HG03469 (cell line): Measurements from ENCODE around the gene ZNF618.

Source experiments
- ATAC-seq: cut with Tn5 transposase; IDR thresholded peaks from one replicate; pipeline ENCODE4 v1.9.1; 2021; ENCODE audit warnings: mild to moderate bottlenecking, moderate library complexity, moderate number of reproducible peaks; ENCODE audit not compliant: unreplicated experiment

Gene ZNF618

GRCh38 chr9:113882181-113882580 lies 6.1 kb downstream of the ZNF618 start:
- no peak for ATAC-seq

DNA sequence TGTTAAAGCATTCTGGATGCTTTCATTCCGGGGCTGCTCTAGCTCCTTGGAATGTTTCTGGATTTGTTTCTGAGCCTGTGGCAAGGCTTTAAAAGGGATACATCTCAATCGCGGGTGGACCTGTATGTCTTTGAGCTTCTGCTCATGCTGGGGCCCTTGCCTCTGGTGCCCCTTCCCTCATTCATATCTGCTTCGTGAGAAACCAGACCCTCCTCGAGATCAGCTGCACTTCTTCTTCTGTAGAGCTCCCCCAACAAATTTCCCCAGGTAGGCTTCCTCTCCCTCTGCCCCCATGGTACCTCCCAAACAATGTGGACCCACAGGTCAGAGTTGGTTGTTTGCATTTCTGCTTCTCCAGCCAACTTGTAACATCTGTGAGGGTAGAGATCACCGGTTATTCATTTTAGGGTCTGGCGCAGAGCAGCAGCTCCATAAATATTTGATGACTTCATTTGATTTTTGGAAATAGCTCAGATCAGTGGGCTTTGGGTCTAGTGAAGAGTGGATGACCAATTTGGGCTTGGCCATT lies 6.6 kb downstream of the ZNF618 start:
- ATAC-seq, result no peak

GRCh38 chr9:113885183-113886025 lies 9.3 kb downstream of the ZNF618 start:
- ATAC-seq, result no peak

- ATAC-seq, result no peak
These were observed 9.9 kb downstream of the ZNF618 start for GRCh38 chr9:113886026-113886369.

- ATAC-seq, result no peak
These were observed 10.4 kb downstream of the ZNF618 start for GRCh38 chr9:113886466-113886865.

- ATAC-seq, result no peak
These were observed 10.8 kb downstream of the ZNF618 start for GRCh38 chr9:113886933-113887332.

DNA sequence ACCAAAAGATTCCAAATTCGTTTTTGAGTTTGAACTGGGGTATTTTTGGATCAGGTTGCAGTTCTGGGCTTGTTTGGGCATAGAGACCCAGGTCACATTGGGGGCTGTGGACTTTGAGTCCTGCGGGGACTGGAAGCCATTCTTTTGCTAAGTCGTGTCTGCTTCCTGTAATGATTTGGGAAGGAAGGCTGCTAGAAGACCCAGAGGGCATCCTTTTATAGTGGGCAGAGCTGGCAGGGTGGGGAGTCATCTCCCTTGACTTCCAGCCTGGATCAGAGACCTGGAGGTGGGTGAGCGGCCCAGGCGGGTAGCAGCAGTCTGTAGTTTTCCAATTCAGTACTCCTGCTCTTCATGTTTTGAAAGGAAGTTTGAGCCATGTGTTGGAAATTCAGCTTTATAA lies 11.3 kb downstream of the ZNF618 start:
- ATAC-seq, result no peak

- no peak for ATAC-seq
These were observed 12.2 kb downstream of the ZNF618 start for GRCh38 chr9:113888336-113888735.

- ATAC-seq, result no peak
These were observed 12.9 kb downstream of the ZNF618 start for GRCh38 chr9:113888976-113889375.

- no peak for ATAC-seq
These were observed 14.6 kb downstream of the ZNF618 start for GRCh38 chr9:113890704-113891103.

DNA sequence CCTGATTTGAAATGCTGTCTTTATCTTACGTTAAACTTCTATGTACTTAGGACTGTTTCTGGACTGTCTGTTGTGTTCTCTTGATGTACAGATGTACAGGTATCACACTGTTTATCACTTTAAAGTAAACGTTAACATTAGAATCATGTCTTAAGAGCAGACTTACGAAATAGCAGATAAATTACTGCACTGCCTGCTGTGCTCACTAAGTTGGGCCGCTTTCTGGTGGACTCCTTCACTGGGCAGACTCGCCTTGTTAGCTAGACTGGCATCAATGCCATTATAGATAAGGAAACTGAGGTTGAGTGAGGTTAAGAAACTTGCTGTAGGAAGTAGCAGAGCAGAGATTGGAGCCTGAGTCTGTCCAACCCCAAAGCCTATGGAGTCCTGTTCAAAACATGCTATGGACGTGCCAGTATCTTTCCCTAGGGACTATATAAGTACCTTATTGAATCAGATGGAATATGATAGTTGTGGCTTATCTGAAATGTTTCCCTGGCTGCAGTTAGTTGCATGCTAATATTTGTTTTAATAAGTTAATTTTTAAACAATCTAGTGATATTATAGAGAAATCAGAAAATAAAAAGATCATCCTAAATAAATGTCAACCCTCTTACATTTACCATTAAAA lies 16.9 kb downstream of the ZNF618 start:
- ATAC-seq, result no peak

DNA sequence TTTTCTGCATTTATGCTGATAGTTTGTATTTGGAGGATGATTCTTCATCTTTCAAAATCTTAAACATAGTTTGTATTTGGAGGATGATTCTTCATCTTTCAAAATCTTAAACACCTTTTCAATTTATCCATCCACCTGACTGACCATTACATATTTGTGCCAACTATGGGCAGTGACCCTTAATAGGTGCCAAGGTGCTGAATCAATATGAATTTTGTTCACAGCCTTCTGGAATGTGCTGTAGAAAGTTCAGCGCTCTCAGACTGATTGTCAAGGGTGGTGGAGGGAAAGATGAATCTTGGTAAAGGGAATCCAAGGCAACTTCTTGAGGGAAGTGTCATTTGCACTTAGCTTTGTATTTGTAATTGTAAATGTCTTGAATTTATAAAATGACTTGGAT lies 18.1 kb downstream of the ZNF618 start:
- no peak for ATAC-seq

DNA sequence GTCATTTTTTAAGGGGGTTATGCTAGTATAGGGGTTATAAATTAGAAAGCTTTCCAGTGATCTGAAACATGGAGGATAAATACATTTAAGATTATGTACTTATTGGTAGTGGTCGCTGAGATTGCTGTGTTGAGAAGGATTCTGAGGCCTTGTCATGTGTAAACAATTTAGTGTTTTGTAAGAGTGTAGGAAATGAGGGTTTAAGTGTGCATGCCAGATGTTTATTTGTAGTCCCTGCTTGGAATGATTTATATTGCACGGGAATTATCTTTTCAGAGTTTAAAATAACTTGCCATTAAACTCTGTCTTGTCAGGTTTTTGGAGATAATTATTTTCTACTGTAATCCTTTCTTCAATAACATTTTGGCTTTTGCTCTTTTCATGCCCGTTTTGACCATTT lies 19.4 kb downstream of the ZNF618 start:
- ATAC-seq, result no peak

- ATAC-seq, result no peak
These were observed 20.6 kb downstream of the ZNF618 start for GRCh38 chr9:113896713-113897112.

DNA sequence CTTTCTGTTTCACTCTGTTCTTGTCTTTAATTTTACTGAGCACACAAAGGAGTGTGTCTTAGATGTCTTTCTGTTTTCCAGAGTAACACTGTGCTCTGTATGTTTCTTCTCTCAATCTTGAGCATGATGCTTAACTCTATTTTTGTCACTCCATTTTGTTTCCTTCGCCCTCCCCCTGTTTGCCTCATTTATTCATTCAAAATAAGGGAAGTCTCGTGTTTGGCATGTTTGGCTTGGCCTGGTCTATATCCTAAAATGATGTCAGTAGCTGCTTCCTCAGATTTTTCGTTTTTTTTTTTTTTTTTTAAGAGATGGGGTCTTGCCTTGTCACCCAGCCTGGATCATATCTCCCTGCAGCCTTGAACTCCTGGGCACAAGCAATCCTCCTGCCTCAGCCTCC lies 22.0 kb downstream of the ZNF618 start:
- no peak for ATAC-seq

DNA sequence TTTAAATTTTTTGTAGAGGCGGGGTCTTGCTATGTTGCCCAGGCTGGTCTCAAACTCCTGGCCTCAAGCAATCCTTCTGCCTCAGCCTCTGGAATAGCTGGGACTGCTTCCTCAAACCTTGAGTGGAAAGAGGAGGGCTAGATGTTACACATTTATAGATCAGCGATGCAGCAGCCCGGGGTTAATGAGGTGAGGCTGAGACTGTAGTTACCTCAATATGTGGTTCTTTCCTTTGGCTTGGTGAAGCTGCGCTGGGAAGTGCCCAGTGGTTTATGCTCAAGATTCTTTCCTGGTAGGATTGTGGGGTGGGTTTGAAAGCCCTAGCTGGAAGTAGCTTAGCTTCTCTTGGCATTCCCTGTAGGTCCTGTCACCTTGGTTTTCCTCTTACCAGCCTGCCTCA lies 22.5 kb downstream of the ZNF618 start:
- ATAC-seq, result no peak

- no peak for ATAC-seq
These were observed 23.1 kb downstream of the ZNF618 start for GRCh38 chr9:113899205-113899604.

- no peak for ATAC-seq
These were observed 25.1 kb downstream of the ZNF618 start for GRCh38 chr9:113901221-113901688.

GRCh38 chr9:113903514-113904077 lies 27.5 kb downstream of the ZNF618 start:
- no peak for ATAC-seq

DNA sequence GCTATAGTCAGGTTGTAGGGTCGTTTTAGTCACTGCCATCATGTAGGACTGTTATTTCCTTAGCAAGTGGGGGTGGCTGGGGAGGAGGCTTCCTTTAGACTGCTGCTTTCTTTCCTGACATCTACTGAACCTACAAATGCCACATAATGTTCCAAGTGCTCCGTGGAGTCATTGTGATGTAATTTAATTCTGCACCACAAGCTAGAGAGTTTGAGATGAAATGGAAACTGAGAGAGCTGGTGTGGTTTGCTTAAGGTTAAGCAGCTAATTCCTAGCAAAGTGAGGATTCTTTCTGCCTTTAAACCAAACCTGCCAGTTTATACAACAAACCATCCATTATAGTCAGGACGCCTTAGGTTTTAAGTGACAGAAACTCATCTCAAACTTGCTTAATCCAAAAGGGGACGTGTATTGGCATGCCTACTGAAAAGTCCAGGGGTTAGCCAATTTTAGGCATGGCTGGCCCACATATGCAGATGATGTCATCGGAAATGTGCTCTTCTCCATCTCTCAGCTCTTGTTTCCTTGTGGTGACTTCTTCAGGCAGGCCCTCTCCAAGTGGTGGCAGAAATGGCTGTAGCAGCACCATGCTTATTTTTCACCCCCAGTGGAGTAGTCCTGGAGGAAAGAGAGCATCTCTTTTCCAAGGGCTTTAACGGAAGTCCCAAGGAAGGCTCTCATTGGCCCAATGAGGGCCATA lies 30.5 kb downstream of the ZNF618 start:
- ATAC-seq, result no peak

DNA sequence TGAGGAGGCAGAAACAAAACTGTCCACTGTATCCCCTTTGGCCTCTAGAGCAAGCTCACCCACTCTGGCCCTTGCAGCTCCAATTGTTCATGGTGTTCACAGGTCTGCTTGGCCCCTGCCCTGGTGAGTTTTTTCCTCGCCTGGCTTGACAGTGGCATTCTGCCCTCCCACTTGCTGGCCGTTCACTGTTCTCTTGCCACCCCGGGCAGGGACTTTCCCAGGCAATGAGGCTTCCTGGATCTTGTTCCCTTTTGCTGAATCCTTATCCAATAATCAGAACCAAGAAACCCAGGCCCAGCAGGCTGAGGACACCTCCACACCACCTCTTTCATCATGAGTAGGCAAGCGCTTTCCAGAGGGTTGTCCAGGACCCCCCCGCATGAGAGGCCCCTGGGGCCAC lies 31.2 kb downstream of the ZNF618 start:
- no peak for ATAC-seq
